A673 (cell line): ENCODE data around the gene METTL18. TPM values are rescaled to one million over a fixed set of nuclear protein-coding genes. Genes with fewer than 3 reads are reported as not detected.

Experiments used
- BruUV-seq: library from RNA; stranded (reverse); fragments of 400-500 nt; replicated peaks from 2 replicates; lab custom pipeline; 2021; lab: Mats Ljungman, UMichigan
- CTCF ChIA-PET: fragments of 300-600 bp; sonication (Branson Sonifier 250); formaldehyde crosslinking; loops from one replicate; lab custom pipeline; 2022; ENCODE audit warnings: antibody characterized with exemption; lab: Charles Lee
- POLR2A ChIA-PET: fragments of 300-600 bp; sonication (Branson Sonifier 250); formaldehyde crosslinking; loops from one replicate; lab custom pipeline; 2022; ENCODE audit warnings: antibody characterized with exemption; ENCODE audit not compliant: low non-redundant PET; lab: Charles Lee
- DNase-seq: peaks from one replicate; pipeline ENCODE4 v3.0.0-alpha.2; 2015; ENCODE audit warnings: low spot score
- H3K27ac ChIP-seq: fragments of 200-600 bp; sonication (generic); 2 replicates; pipeline ENCODE4 v1.5.1; 2016; ENCODE audit warnings: mixed run types, low read depth, mild to moderate bottlenecking, mixed read lengths, antibody characterized with exemption, low read length; ENCODE audit not compliant: poor library complexity, severe bottlenecking
- H3K27me3 ChIP-seq: fragments of 200-600 bp; sonication (generic); replicated peaks from 2 replicates; pipeline ENCODE4 v1.6.1; 2017; ENCODE audit warnings: mixed run types, low read depth, mild to moderate bottlenecking, mixed read lengths, antibody characterized with exemption, low read length; ENCODE audit not compliant: insufficient read depth, poor library complexity
- H3K36me3 ChIP-seq: fragments of 200-600 bp; sonication (generic); 2 replicates; pipeline ENCODE4 v1.6.1; 2016; ENCODE audit warnings: mixed run types, mild to moderate bottlenecking, mixed read lengths, antibody characterized with exemption, low read length; ENCODE audit not compliant: insufficient read depth, poor library complexity, severe bottlenecking
- H3K4me1 ChIP-seq: fragments of 200-600 bp; sonication (generic); 2 replicates; pipeline ENCODE4 v1.6.1; 2017; ENCODE audit warnings: mixed run types, mild to moderate bottlenecking, mixed read lengths, antibody characterized with exemption, low read length; ENCODE audit not compliant: insufficient read depth, poor library complexity, severe bottlenecking
- H3K4me3 ChIP-seq: fragments of 200-600 bp; sonication (generic); 2 replicates; pipeline ENCODE4 v1.5.1; 2016; ENCODE audit warnings: low read depth, mixed run types, mild to moderate bottlenecking, mixed read lengths, low read length; ENCODE audit not compliant: poor library complexity, severe bottlenecking
- H3K9me3 ChIP-seq: fragments of 200-600 bp; sonication (generic); 2 replicates; pipeline ENCODE4 v1.6.1; 2016; ENCODE audit warnings: mixed run types, low read depth, mild to moderate bottlenecking, mixed read lengths, antibody characterized with exemption, low read length; ENCODE audit not compliant: poor library complexity, severe bottlenecking
- EZH2 ChIP-seq: fragments of 200-600 bp; sonication (generic); IDR thresholded peaks from 2 replicates; pipeline ENCODE4 v1.6.1; 2017; ENCODE audit warnings: borderline replicate concordance, low read depth, mild to moderate bottlenecking, mixed read lengths, antibody characterized with exemption, low read length; ENCODE audit not compliant: poor library complexity, severe bottlenecking
- intact Hi-C: fragments of 100-400 bp; cut with micrococcal nuclease; formaldehyde crosslinking; loops from one replicate; pipeline ENCODE4 v1.10.0; 2022; ENCODE audit not compliant: unreplicated experiment
- total RNA-seq: library from RNA; stranded (reverse); gene quantifications from 2 replicates; pipeline ENCODE4 v1.2.3, GENCODE V29; 2021
- TF ChIP-seq, protein P1 (sequence below): fragments of 300-800, 200-600 bp; sonication (generic); conservative IDR thresholded peaks from 2 replicates; pipeline ENCODE4 v1.5.1; 2017; ENCODE audit warnings: low read depth, mild to moderate bottlenecking, antibody characterized with exemption, low read length, moderate library complexity, mixed read lengths

Gene METTL18
- total RNA-seq, 1 experiment from 2014 or later = 6.3 TPM

DNA sequence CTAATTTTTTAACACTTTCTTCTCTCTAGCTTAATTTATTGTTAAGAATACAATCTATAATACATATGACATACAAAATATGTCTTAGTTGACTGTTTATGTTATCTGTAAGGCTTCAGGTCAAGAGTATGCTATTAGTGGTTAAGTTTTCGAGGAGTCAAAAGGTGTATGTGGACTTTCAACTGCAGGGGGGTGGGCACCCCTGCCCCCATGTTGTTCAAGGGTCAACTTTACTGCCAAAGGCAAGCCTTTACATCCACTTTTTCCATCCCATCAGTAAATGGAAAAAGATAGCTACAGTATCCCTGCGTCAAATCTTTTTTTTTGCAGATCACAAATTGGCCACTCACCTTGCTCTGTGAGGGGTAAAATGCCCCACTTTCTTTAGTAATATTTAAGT is 6.3 kb downstream of the METTL18 start:
- BruUV-seq = no TSS peak
- intact Hi-C loops = no loop called here
- Histone ChIP-seq H3K36me3 (no peaks in the 10 kb centered on the region), H3K4me3 (no peak overlapping the region), H3K9me3 (no peaks in the 10 kb centered on the region), H3K27ac (no peak overlapping the region), H3K27me3 (peaks cover 15% of the 10 kb centered on the region), H3K4me1 (no peaks in the 10 kb centered on the region)
- ChIA-PET CTCF (no interaction called here), POLR2A (no interaction called here)
- TF ChIP-seq, protein P1, sequence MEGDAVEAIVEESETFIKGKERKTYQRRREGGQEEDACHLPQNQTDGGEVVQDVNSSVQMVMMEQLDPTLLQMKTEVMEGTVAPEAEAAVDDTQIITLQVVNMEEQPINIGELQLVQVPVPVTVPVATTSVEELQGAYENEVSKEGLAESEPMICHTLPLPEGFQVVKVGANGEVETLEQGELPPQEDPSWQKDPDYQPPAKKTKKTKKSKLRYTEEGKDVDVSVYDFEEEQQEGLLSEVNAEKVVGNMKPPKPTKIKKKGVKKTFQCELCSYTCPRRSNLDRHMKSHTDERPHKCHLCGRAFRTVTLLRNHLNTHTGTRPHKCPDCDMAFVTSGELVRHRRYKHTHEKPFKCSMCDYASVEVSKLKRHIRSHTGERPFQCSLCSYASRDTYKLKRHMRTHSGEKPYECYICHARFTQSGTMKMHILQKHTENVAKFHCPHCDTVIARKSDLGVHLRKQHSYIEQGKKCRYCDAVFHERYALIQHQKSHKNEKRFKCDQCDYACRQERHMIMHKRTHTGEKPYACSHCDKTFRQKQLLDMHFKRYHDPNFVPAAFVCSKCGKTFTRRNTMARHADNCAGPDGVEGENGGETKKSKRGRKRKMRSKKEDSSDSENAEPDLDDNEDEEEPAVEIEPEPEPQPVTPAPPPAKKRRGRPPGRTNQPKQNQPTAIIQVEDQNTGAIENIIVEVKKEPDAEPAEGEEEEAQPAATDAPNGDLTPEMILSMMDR = no peak
- TF ChIP-seq EZH2 = no peak
- no peak for DNase-seq

DNA sequence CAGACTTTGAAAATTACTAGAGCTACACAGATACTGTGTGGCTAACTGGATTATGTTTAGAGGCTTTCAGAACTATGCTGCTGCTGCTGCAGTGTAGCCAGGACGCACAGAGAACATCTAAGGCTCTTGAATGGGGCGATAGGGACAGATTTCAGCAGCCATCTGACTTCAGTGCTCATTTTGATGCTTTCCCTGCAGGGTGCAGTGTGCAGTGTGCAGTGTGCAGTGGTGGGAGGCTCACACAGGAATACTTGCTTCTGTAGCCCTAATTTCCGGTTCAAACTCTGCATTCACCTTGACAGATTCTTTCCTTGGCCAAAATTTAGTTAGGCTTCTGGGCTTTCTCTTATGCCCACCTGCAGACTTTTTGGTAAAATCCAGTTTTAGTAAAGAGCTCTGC is 7.7 kb downstream of the METTL18 start:
- peaks cover 22% of the 10 kb centered on the region for H3K27me3 ChIP-seq
- intact Hi-C loops = no loop called here
- no peak overlapping the region for H3K4me3 ChIP-seq
- BruUV-seq = no TSS peak
- no peak for DNase-seq
- no peaks in the 10 kb centered on the region for H3K9me3 ChIP-seq
- H3K4me1 ChIP-seq = no peaks in the 10 kb centered on the region
- POLR2A ChIA-PET = no interaction called here
- CTCF ChIA-PET = no interaction called here
- no peak for TF ChIP-seq EZH2
- no peaks in the 10 kb centered on the region for H3K36me3 ChIP-seq
- H3K27ac ChIP-seq = no peak overlapping the region

DNA sequence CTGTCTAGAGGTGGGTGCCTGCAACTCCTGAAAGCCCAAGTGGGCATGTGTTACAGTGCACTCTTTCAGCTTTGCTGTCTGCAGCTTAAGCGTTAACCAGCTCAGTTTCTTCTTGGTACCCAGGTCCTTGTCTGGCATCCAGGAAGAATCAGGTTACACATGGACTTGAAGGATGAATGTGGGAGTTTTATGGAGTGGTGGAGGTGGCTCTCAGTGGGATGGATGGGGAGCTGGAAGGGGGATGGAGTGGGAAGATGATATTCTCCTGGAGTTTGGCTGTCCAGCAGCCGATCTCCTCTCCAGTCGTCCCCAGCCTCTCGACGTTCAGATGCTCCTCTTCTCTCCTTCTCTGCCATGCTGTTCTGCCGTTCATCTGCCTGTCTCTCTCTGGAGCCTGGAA is 9.4 kb downstream of the METTL18 start:
- Histone ChIP-seq H3K4me3 (no peak overlapping the region), H3K27me3 (peaks cover 22% of the 10 kb centered on the region), H3K4me1 (no peaks in the 10 kb centered on the region), H3K36me3 (no peaks in the 10 kb centered on the region), H3K27ac (no peak overlapping the region), H3K9me3 (no peaks in the 10 kb centered on the region)
- no peak for DNase-seq
- no peak for TF ChIP-seq EZH2
- TF ChIP-seq, protein P1 = no peak
- POLR2A ChIA-PET = no interaction called here
- CTCF ChIA-PET = no interaction called here
- intact Hi-C loops = no loop called here
- no TSS peak for BruUV-seq

DNA sequence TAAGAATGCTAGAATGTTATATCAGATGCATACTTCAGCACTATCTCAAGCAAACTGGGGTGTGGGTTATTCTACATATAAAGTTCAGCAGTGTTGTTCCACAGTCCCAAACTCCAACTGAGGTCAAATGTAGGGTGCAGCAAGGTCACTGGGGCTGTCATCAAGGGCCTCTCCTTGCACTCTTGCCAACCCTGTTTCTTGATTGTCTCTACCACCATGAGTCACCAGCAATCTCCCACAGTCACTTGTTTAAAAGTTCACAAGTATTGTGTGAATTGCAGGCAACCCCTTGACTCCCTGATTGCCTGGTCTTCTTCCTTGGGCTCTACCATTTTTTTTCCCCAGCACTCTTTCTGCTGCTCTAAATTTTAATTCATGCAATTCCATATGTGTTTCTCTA is 10.6 kb downstream of the METTL18 start:
- TF ChIP-seq, protein P1 = no peak
- no peak for TF ChIP-seq EZH2
- Histone ChIP-seq H3K4me3 (no peak overlapping the region), H3K9me3 (no peaks in the 10 kb centered on the region), H3K4me1 (no peaks in the 10 kb centered on the region), H3K36me3 (no peaks in the 10 kb centered on the region), H3K27ac (no peak overlapping the region), H3K27me3 (peaks cover 22% of the 10 kb centered on the region)
- POLR2A ChIA-PET = no interaction called here
- BruUV-seq = no TSS peak
- DNase-seq = no peak
- CTCF ChIA-PET = no interaction called here
- intact Hi-C loops = no loop called here
